T-helper 1 cell treated with Interleukin-12 subunit alpha and Interleukin-12 subunit beta and Interleukin-4 antibody, amounts not matched to agents 30 μg/mL and 1 μg/mL, for 36 hours (primary cell): ENCODE data around the gene PPIG.

Experiments
- H3K27ac Mint-ChIP-seq: one replicate; pipeline ENCODE4 v1.8.0; 2021; ENCODE audit warnings: mild to moderate bottlenecking, mixed read lengths
- H3K27me3 Mint-ChIP-seq: one replicate; pipeline ENCODE4 v1.8.0; 2021; ENCODE audit warnings: low read depth, mixed read lengths
- H3K36me3 Mint-ChIP-seq: one replicate; pipeline ENCODE4 v1.8.0; 2021; ENCODE audit warnings: low read depth, mixed read lengths
- H3K4me1 Mint-ChIP-seq: one replicate; pipeline ENCODE4 v1.8.0; 2021; ENCODE audit warnings: low read depth, mixed read lengths
- H3K4me3 Mint-ChIP-seq: one replicate; pipeline ENCODE4 v1.8.0; 2021; ENCODE audit warnings: mild to moderate bottlenecking, moderate library complexity, mixed read lengths
- H3K9me3 Mint-ChIP-seq: one replicate; pipeline ENCODE4 v1.8.0; 2021; ENCODE audit warnings: mixed read lengths

The PPIG gene

GRCh38 chr2:169623235-169623634 lies 39.1 kb downstream of the PPIG start:
- Mint-ChIP-seq H3K27me3 (no peaks in the 10 kb centered on the region), H3K9me3 (peaks cover 8% of the 10 kb centered on the region), H3K4me3 (no peak overlapping the region), H3K4me1 (peaks cover 13% of the 10 kb centered on the region), H3K27ac (no peak overlapping the region), H3K36me3 (peaks cover 40% of the 10 kb centered on the region)

GRCh38 chr2:169625781-169626180 lies 41.6 kb downstream of the PPIG start:
- no peaks in the 10 kb centered on the region for H3K9me3 Mint-ChIP-seq
- peaks cover 9% of the 10 kb centered on the region for H3K4me1 Mint-ChIP-seq
- no peak overlapping the region for H3K4me3 Mint-ChIP-seq
- peaks cover 26% of the 10 kb centered on the region for H3K36me3 Mint-ChIP-seq
- H3K27me3 Mint-ChIP-seq, result no peaks in the 10 kb centered on the region
- H3K27ac Mint-ChIP-seq, result no peak overlapping the region

DNA sequence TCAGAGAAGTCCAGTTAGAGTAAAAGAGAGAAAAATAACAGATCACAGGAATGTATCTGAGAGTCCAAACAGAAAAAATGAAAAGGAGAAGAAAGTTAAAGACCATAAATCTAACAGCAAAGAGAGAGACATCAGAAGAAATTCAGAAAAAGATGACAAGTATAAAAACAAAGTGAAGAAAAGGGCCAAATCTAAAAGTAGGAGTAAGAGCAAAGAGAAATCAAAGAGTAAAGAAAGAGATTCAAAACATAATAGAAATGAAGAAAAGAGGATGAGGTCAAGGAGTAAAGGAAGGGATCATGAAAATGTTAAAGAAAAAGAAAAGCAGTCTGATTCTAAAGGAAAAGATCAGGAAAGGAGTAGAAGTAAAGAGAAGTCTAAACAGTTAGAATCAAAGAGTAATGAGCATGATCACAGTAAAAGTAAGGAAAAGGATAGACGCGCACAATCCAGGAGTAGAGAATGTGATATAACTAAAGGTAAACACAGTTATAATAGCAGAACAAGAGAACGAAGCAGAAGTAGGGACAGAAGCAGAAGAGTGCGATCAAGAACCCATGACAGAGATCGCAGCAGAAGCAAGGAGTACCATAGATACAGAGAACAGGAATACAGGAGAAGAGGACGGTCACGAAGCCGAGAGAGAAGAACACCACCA lies 52.4 kb downstream of the PPIG start:
- Mint-ChIP-seq H3K27ac (no peak overlapping the region), H3K4me3 (no peak overlapping the region), H3K9me3 (no peaks in the 10 kb centered on the region), H3K27me3 (no peaks in the 10 kb centered on the region), H3K4me1 (no peaks in the 10 kb centered on the region), H3K36me3 (peaks cover 16% of the 10 kb centered on the region)

DNA sequence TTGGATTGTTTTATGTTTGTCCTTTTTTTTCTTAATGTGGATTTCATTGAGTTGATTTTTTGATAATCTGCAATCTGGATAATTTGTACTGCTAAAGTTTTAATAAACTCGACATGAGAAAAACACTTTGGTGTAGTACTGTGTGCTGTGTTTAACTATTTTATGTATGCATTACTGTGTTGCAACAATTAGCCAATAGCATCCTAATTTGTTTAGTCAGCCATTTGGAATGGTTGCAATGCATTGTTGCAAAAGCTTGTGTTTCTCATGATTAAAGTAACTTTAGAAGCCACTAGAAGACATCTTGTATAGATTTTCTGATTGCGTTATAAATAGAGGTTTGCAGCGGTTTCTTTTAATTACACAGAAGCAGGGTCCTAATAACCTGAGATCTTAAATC lies 53.5 kb downstream of the PPIG start:
- H3K9me3 Mint-ChIP-seq, result no peaks in the 10 kb centered on the region
- H3K4me1 Mint-ChIP-seq, result no peaks in the 10 kb centered on the region
- H3K27ac Mint-ChIP-seq, result no peak overlapping the region
- no peaks in the 10 kb centered on the region for H3K27me3 Mint-ChIP-seq
- peaks cover 15% of the 10 kb centered on the region for H3K36me3 Mint-ChIP-seq
- H3K4me3 Mint-ChIP-seq, result no peak overlapping the region

- Mint-ChIP-seq H3K36me3 (peaks cover 5% of the 10 kb centered on the region), H3K4me3 (no peak overlapping the region), H3K27ac (no peak overlapping the region), H3K9me3 (no peaks in the 10 kb centered on the region), H3K27me3 (no peaks in the 10 kb centered on the region), H3K4me1 (no peaks in the 10 kb centered on the region)
These were observed 56.0 kb downstream of the PPIG start for GRCh38 chr2:169640104-169640503.

DNA sequence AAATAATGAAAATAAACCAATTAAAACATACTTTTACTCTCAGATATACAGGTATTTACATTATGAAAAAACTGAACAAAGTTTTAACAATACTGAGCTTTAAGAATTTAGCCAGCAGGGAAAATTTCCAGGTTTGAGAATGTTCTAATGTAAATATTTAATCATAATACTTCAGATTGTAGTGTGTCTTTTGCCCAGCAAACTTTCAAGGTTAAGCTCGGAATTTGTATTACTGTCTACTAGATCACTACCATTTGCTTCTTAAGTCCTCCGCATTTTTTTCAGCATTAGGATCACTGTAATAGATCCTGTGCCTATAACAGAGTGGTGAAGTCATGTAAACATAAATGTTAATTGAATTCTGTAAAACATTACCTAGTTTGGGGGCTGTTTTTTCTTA lies 57.3 kb downstream of the PPIG start:
- Mint-ChIP-seq H3K27me3 (no peaks in the 10 kb centered on the region), H3K4me3 (no peak overlapping the region), H3K27ac (no peak overlapping the region)

GRCh38 chr2:169644173-169644572 lies 60.0 kb downstream of the PPIG start:
- no peaks in the 10 kb centered on the region for H3K4me1 Mint-ChIP-seq
- no peak overlapping the region for H3K27ac Mint-ChIP-seq
- peaks cover 1% of the 10 kb centered on the region for H3K27me3 Mint-ChIP-seq
- no peaks in the 10 kb centered on the region for H3K9me3 Mint-ChIP-seq
- no peak overlapping the region for H3K4me3 Mint-ChIP-seq
- H3K36me3 Mint-ChIP-seq, result peaks cover 2% of the 10 kb centered on the region

More for the DNA sequence above, 57.3 kb downstream of the PPIG start:
- H3K4me1 Mint-ChIP-seq, result no peaks in the 10 kb centered on the region
- H3K9me3 Mint-ChIP-seq, result no peaks in the 10 kb centered on the region
- H3K36me3 Mint-ChIP-seq, result peaks cover 5% of the 10 kb centered on the region

GRCh38 chr2:169647496-169647895 lies 63.3 kb downstream of the PPIG start:
- Mint-ChIP-seq H3K4me3 (no peak overlapping the region), H3K27me3 (peaks cover 8% of the 10 kb centered on the region), H3K9me3 (no peaks in the 10 kb centered on the region), H3K27ac (no peak overlapping the region), H3K36me3 (no peaks in the 10 kb centered on the region), H3K4me1 (no peaks in the 10 kb centered on the region)

DNA sequence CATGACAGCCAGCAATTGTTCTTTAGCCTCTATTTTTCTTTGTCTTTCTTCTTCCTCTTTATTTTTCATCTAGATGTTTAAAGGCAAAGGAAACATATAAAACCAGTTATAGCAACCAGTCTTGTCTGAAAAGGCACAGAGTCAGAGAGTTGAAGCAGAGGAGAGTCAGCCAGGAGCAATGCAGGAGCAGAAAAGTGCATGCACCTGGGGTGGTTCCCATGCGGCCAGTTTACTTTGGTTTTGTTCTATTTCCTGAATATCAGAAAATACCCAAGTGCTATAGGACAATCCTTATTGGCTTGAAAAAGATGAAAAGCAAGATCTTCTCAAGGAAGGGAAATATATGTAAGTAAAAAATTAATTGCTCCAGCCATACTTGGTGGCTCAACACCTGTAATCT lies 65.1 kb downstream of the PPIG start:
- Mint-ChIP-seq H3K27me3 (peaks cover 18% of the 10 kb centered on the region), H3K4me3 (no peak overlapping the region), H3K36me3 (no peaks in the 10 kb centered on the region), H3K27ac (no peak overlapping the region), H3K4me1 (no peaks in the 10 kb centered on the region), H3K9me3 (no peaks in the 10 kb centered on the region)

- no peak overlapping the region for H3K4me3 Mint-ChIP-seq
- H3K4me1 Mint-ChIP-seq, result no peaks in the 10 kb centered on the region
- H3K9me3 Mint-ChIP-seq, result no peaks in the 10 kb centered on the region
- no peak overlapping the region for H3K27ac Mint-ChIP-seq
- peaks cover 30% of the 10 kb centered on the region for H3K27me3 Mint-ChIP-seq
- no peaks in the 10 kb centered on the region for H3K36me3 Mint-ChIP-seq
These were observed 69.5 kb downstream of the PPIG start for GRCh38 chr2:169653636-169654035.

DNA sequence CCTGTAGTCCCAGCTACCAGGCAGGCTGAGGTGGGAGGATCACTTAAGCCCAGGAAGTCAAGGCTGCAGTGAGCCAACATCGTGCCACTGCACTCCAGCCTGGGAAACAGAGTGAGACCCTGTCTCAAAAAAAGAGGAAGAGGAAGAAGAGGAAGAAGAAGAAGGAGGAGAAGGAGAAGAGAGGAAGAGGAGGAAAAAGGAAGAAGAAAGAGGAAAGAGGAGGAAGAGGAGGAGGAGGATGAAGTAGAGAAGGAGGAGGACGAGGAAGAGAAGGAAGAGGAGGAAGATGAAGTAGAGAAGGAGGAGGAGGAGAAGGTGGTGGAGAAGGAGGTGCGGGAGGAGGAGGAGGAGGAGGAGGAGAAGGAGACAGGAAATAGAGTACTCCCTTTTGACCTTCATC lies 72.0 kb downstream of the PPIG start:
- no peak overlapping the region for H3K4me3 Mint-ChIP-seq
- H3K27ac Mint-ChIP-seq, result no peak overlapping the region
- no peaks in the 10 kb centered on the region for H3K4me1 Mint-ChIP-seq
- H3K36me3 Mint-ChIP-seq, result no peaks in the 10 kb centered on the region
- no peaks in the 10 kb centered on the region for H3K9me3 Mint-ChIP-seq
- peaks cover 23% of the 10 kb centered on the region for H3K27me3 Mint-ChIP-seq

GRCh38 chr2:169658877-169659276 lies 74.7 kb downstream of the PPIG start:
- Mint-ChIP-seq H3K27me3 (peaks cover 21% of the 10 kb centered on the region), H3K4me1 (no peaks in the 10 kb centered on the region), H3K9me3 (no peaks in the 10 kb centered on the region), H3K4me3 (no peak overlapping the region), H3K27ac (no peak overlapping the region), H3K36me3 (no peaks in the 10 kb centered on the region)

GRCh38 chr2:169659320-169659719 lies 75.2 kb downstream of the PPIG start:
- Mint-ChIP-seq H3K27ac (no peak overlapping the region), H3K4me1 (no peaks in the 10 kb centered on the region), H3K4me3 (no peak overlapping the region), H3K27me3 (peaks cover 18% of the 10 kb centered on the region), H3K9me3 (no peaks in the 10 kb centered on the region), H3K36me3 (no peaks in the 10 kb centered on the region)

- H3K4me1 Mint-ChIP-seq, result peaks cover 3% of the 10 kb centered on the region
- no peak overlapping the region for H3K4me3 Mint-ChIP-seq
- H3K9me3 Mint-ChIP-seq, result no peaks in the 10 kb centered on the region
- H3K27ac Mint-ChIP-seq, result no peak overlapping the region
- H3K27me3 Mint-ChIP-seq, result peaks cover 9% of the 10 kb centered on the region
- H3K36me3 Mint-ChIP-seq, result no peaks in the 10 kb centered on the region
These were observed 77.1 kb downstream of the PPIG start for GRCh38 chr2:169661265-169661664.

DNA sequence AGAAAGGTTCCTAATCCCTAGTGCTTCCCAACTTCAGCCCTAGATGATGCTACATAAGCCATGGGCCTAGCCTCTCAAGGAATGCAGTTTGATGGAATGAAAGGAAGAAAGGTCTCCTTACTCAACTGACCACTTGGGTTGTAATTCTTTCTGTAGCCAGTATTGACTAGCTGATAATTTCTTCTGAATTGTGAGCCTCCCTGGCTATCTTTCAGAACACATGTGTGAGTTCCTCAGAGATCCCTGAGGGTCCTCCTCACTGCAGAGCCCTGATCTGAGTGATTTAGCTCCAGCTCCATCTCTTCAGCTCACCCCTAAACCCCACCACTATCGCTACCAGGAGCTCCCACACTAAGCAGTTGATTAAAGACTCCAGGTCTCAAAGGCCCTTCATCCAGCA lies 78.6 kb downstream of the PPIG start:
- Mint-ChIP-seq H3K27me3 (peaks cover 7% of the 10 kb centered on the region), H3K4me3 (no peak overlapping the region), H3K27ac (no peak overlapping the region), H3K36me3 (no peaks in the 10 kb centered on the region), H3K9me3 (no peaks in the 10 kb centered on the region), H3K4me1 (peaks cover 3% of the 10 kb centered on the region)

DNA sequence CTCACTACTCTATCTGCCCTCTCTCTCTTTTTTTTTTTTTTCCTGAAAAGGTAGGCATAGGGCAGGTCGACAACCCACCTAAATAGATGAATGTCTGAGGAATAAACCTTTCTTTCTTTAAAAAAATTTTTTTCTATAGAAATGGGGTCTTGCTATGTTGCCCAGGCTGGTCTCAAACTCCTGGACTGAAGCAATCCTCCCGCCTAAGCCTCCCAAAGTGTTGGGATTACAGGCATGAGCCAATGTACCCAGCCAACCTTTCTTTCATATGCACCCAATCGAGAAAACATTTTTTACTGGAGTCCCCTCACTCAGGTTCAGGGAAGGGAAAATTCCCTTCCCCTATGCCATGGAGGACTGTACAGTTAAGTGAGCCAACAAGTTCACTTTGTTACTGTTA lies 79.1 kb downstream of the PPIG start:
- Mint-ChIP-seq H3K4me3 (no peak overlapping the region), H3K36me3 (no peaks in the 10 kb centered on the region), H3K4me1 (peaks cover 3% of the 10 kb centered on the region), H3K9me3 (no peaks in the 10 kb centered on the region), H3K27me3 (peaks cover 7% of the 10 kb centered on the region), H3K27ac (no peak overlapping the region)
